IMR-90 (cell line): Measurements from ENCODE around the gene GPHB5.

Experiments used
- BHLHE40 ChIP-seq: fragments of 150-350 bp; IDR thresholded peaks from 2 replicates; pipeline ENCODE4 v1.6.1; 2016; ENCODE audit warnings: mild to moderate bottlenecking, low read depth, low read length
- CEBPB ChIP-seq: IDR thresholded peaks from 2 replicates; pipeline ENCODE4 v1.6.1; 2012; ENCODE audit warnings: low read depth, low read length, improper control_type of control experiment
- FOS ChIP-seq: fragments of 150-350 bp; IDR thresholded peaks from 2 replicates; pipeline ENCODE4 v1.6.1; 2016; ENCODE audit warnings: low read depth, low read length
- MAFK ChIP-seq: IDR thresholded peaks from 2 replicates; pipeline ENCODE4 v1.6.1; 2012; ENCODE audit warnings: low read depth, low read length, improper control_type of control experiment
- MXI1 ChIP-seq: IDR thresholded peaks from 2 replicates; pipeline ENCODE4 v1.6.1; 2012; ENCODE audit warnings: low read depth, mild to moderate bottlenecking, low read length, moderate library complexity, borderline replicate concordance
- POLR2A ChIP-seq: IDR thresholded peaks from 2 replicates; pipeline ENCODE4 v1.6.1; 2012; ENCODE audit warnings: mild to moderate bottlenecking, low read depth, low read length
- RFX5 ChIP-seq: IDR thresholded peaks from 2 replicates; pipeline ENCODE4 v1.8.0; 2012; ENCODE audit warnings: low read depth, mild to moderate bottlenecking, low read length, moderate library complexity
- SMC3 ChIP-seq: fragments of 150-350 bp; IDR thresholded peaks from 2 replicates; pipeline ENCODE4 v1.6.1; 2016; ENCODE audit warnings: low read depth, mild to moderate bottlenecking, antibody characterized with exemption, low read length, moderate library complexity
- TF ChIP-seq, protein P1 (sequence below): conservative IDR thresholded peaks from 2 replicates; pipeline ENCODE4 v1.5.1; 2012; ENCODE audit warnings: mild to moderate bottlenecking, low read depth, low read length, improper control_type of control experiment
- TF ChIP-seq, protein P2 (sequence below): fragments of 150-350 bp; IDR thresholded peaks from 2 replicates; pipeline ENCODE4 v1.6.1; 2016; ENCODE audit warnings: low read depth, mild to moderate bottlenecking, low read length, moderate library complexity, borderline replicate concordance
- TF ChIP-seq, protein P3 (sequence below): fragments of 150-350 bp; IDR thresholded peaks from 2 replicates; pipeline ENCODE4 v1.6.1; 2017; ENCODE audit warnings: mild to moderate bottlenecking, antibody characterized with exemption, low read length, low read depth

DNA sequence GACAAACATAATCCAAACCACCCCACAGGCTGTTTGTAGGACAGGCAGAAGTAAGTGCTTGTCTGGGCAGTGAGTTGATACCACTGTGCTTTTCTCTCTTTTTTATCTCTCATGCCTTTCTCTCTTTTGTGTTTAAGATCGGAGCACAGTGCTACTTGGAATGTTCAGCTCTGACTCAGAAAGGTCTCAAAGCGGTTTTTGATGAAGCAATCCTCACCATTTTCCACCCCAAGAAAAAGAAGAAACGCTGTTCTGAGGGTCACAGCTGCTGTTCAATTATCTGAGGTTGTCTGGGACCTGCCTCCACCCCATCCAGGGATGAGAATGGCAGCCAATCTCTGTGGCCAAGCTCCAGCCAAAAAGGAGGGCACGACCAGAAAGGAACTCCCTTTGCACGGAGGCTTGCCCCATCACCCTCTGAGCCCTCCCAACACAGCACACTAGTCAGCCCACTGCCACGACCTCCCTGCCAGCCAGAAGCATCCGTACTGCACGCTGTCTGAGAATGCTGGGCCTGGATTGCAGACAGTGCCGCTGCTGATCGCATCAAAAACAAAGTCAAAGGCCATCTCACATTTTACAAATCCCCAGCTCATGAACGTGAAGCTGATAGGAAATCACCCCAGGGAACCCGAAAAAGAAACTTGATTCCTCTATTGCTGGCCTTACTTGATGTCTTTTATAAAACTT is 27.8 kb downstream of the GPHB5 start:
- TF ChIP-seq, protein P1, sequence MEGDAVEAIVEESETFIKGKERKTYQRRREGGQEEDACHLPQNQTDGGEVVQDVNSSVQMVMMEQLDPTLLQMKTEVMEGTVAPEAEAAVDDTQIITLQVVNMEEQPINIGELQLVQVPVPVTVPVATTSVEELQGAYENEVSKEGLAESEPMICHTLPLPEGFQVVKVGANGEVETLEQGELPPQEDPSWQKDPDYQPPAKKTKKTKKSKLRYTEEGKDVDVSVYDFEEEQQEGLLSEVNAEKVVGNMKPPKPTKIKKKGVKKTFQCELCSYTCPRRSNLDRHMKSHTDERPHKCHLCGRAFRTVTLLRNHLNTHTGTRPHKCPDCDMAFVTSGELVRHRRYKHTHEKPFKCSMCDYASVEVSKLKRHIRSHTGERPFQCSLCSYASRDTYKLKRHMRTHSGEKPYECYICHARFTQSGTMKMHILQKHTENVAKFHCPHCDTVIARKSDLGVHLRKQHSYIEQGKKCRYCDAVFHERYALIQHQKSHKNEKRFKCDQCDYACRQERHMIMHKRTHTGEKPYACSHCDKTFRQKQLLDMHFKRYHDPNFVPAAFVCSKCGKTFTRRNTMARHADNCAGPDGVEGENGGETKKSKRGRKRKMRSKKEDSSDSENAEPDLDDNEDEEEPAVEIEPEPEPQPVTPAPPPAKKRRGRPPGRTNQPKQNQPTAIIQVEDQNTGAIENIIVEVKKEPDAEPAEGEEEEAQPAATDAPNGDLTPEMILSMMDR: no peak
- no peak for TF ChIP-seq FOS
- no peak for TF ChIP-seq SMC3
- no peak for TF ChIP-seq MAFK
- TF ChIP-seq MXI1: no peak
- no peak for TF ChIP-seq CEBPB
- no peak for TF ChIP-seq POLR2A
- TF ChIP-seq RFX5: no peak
- TF ChIP-seq, protein P2, sequence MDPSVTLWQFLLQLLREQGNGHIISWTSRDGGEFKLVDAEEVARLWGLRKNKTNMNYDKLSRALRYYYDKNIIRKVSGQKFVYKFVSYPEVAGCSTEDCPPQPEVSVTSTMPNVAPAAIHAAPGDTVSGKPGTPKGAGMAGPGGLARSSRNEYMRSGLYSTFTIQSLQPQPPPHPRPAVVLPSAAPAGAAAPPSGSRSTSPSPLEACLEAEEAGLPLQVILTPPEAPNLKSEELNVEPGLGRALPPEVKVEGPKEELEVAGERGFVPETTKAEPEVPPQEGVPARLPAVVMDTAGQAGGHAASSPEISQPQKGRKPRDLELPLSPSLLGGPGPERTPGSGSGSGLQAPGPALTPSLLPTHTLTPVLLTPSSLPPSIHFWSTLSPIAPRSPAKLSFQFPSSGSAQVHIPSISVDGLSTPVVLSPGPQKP: no peak
- TF ChIP-seq BHLHE40: no peak
- TF ChIP-seq, protein P3, sequence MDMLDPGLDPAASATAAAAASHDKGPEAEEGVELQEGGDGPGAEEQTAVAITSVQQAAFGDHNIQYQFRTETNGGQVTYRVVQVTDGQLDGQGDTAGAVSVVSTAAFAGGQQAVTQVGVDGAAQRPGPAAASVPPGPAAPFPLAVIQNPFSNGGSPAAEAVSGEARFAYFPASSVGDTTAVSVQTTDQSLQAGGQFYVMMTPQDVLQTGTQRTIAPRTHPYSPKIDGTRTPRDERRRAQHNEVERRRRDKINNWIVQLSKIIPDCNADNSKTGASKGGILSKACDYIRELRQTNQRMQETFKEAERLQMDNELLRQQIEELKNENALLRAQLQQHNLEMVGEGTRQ: no peak
